IMR-90 (cell line): Measurements from ENCODE around the gene GRIA3. TPM values are rescaled to one million over a fixed set of nuclear protein-coding genes. Genes with fewer than 3 reads are reported as not detected.

Experiments used
- ATAC-seq: fragments of 200-7000 bp; cut with Tn5 transposase; 2 replicates; pipeline ENCODE4 v1.9.1; 2020; ENCODE audit warnings: low read depth, mild to moderate bottlenecking, moderate library complexity
- BruUV-seq: library from RNA; stranded (reverse); fragments of 400-500 nt; replicated peaks from 2 replicates; lab custom pipeline; 2021; lab: Mats Ljungman, UMichigan
- CTCF ChIA-PET: fragments of 300-600 bp; formaldehyde crosslinking; extraction: SDS; loops from one replicate; lab custom pipeline; 2021; ENCODE audit warnings: antibody characterized with exemption; lab: Yijun Ruan, JAX
- POLR2A ChIA-PET: fragments of 300-600 bp; sonication (Branson Sonifier 250); formaldehyde crosslinking; loops from one replicate; lab custom pipeline; 2022; ENCODE audit warnings: antibody characterized with exemption; ENCODE audit not compliant: unreplicated experiment; lab: Charles Lee
- DNase-seq: peaks from one replicate; pipeline ENCODE4 v3.0.0; 2013
- H2AFZ ChIP-seq: replicated peaks from 2 replicates; pipeline ENCODE3; 2013; ENCODE audit warnings: low read length, mild to moderate bottlenecking; ENCODE audit not compliant: poor library complexity
- H2AK5ac ChIP-seq: 2 replicates; pipeline ENCODE4 v1.6.1; 2013; ENCODE audit warnings: low read depth, low read length, inconsistent platforms
- H2AK9ac ChIP-seq: replicated peaks from 2 replicates; pipeline ENCODE3; 2013; ENCODE audit warnings: mild to moderate bottlenecking, low read depth, low read length, moderate library complexity; ENCODE audit not compliant: poor library complexity
- H2BK120ac ChIP-seq: 2 replicates; pipeline ENCODE4 v1.6.1; 2013; ENCODE audit warnings: low read depth, low read length, inconsistent platforms
- H2BK15ac ChIP-seq: 3 replicates; pipeline ENCODE4 v1.6.1; 2013; ENCODE audit warnings: low read depth, low read length, inconsistent platforms
- H2BK20ac ChIP-seq: 2 replicates; pipeline ENCODE4 v1.6.1; 2013; ENCODE audit warnings: low read depth, mild to moderate bottlenecking, inconsistent platforms, low read length, moderate library complexity
- H2BK5ac ChIP-seq: 2 replicates; pipeline ENCODE4 v1.6.1; 2013; ENCODE audit warnings: mild to moderate bottlenecking, low read depth, low read length, inconsistent platforms; ENCODE audit not compliant: poor library complexity, severe bottlenecking
- H3K14ac ChIP-seq: replicated peaks from 2 replicates; pipeline ENCODE4 v1.6.1; 2013; ENCODE audit warnings: low read depth, low read length, inconsistent platforms
- H3K18ac ChIP-seq: 2 replicates; pipeline ENCODE4 v1.6.1; 2013; ENCODE audit warnings: low read depth, low read length, control low read depth
- H3K23ac ChIP-seq: 2 replicates; pipeline ENCODE4 v1.6.1; 2013; ENCODE audit warnings: low read depth, low read length, inconsistent platforms
- H3K27ac ChIP-seq: 2 replicates; pipeline ENCODE4 v1.5.1; 2013; ENCODE audit warnings: mild to moderate bottlenecking, control low read depth, low read length; ENCODE audit not compliant: insufficient read depth
- H3K27me3 ChIP-seq: 2 replicates; pipeline ENCODE4 v1.6.1; 2013; ENCODE audit warnings: low read length; ENCODE audit not compliant: control insufficient read depth, insufficient read depth
- H3K36me3 ChIP-seq: 2 replicates; pipeline ENCODE4 v1.6.1; 2013; ENCODE audit warnings: low read length, mixed read lengths; ENCODE audit not compliant: control insufficient read depth, insufficient read depth
- H3K4ac ChIP-seq: 2 replicates; pipeline ENCODE4 v1.6.1; 2013; ENCODE audit warnings: low read depth, low read length, inconsistent platforms
- H3K4me1 ChIP-seq: 2 replicates; pipeline ENCODE4 v1.6.1; 2013; ENCODE audit warnings: low read length, mixed read lengths; ENCODE audit not compliant: control insufficient read depth, insufficient read depth
- H3K4me2 ChIP-seq: 2 replicates; pipeline ENCODE4 v1.6.1; 2013; ENCODE audit warnings: low read depth, mild to moderate bottlenecking, control low read depth, low read length, moderate library complexity
- H3K4me3 ChIP-seq: 2 replicates; pipeline ENCODE4 v1.5.1; 2013; ENCODE audit warnings: low read depth, mild to moderate bottlenecking, control low read depth, low read length, moderate library complexity; ENCODE audit not compliant: insufficient read depth
- H3K56ac ChIP-seq: 2 replicates; pipeline ENCODE4 v1.6.1; 2013; ENCODE audit warnings: low read length, inconsistent platforms; ENCODE audit not compliant: insufficient read depth; ENCODE audit errors: extremely low read depth
- H3K79me1 ChIP-seq, 2 experiments: 2 replicates each; pipeline ENCODE4 v1.6.1; 2013; ENCODE audit warnings: low read length in 2 of 2, inconsistent platforms in 1 of 2, low read depth in 1 of 2
- H3K9ac ChIP-seq: 2 replicates; pipeline ENCODE4 v1.6.1; 2013; ENCODE audit warnings: low read depth, low read length, control low read depth
- H3K9me1 ChIP-seq: 2 replicates; pipeline ENCODE4 v1.6.1; 2013; ENCODE audit warnings: low read length, inconsistent platforms; ENCODE audit not compliant: insufficient read depth
- H3K9me3 ChIP-seq: 2 replicates; pipeline ENCODE4 v1.6.1; 2013; ENCODE audit warnings: low read length; ENCODE audit not compliant: control insufficient read depth, insufficient read depth
- H4K20me1 ChIP-seq: 2 replicates; pipeline ENCODE4 v1.6.1; 2013; ENCODE audit warnings: low read length, inconsistent platforms; ENCODE audit not compliant: insufficient read depth
- H4K5ac ChIP-seq: 2 replicates; pipeline ENCODE4 v1.6.1; 2013; ENCODE audit warnings: mild to moderate bottlenecking, low read depth, low read length, control low read depth
- H4K8ac ChIP-seq, 2 experiments: 2 replicates each; pipeline ENCODE4 v1.6.1; 2013; ENCODE audit warnings: low read depth in 2 of 2, low read length in 2 of 2, control low read depth in 1 of 2, inconsistent platforms in 1 of 2
- H4K91ac ChIP-seq: 2 replicates; pipeline ENCODE4 v1.6.1; 2013; ENCODE audit warnings: low read depth, low read length, inconsistent platforms; ENCODE audit not compliant: insufficient read depth
- BHLHE40 ChIP-seq: fragments of 150-350 bp; IDR thresholded peaks from 2 replicates; pipeline ENCODE4 v1.6.1; 2016; ENCODE audit warnings: mild to moderate bottlenecking, low read depth, low read length
- CHD1 ChIP-seq: IDR thresholded peaks from 2 replicates; pipeline ENCODE4 v1.6.1; 2012; ENCODE audit warnings: low read depth, low read length, improper control_type of control experiment
- RAD21 ChIP-seq: IDR thresholded peaks from 2 replicates; pipeline ENCODE4 v1.6.1; 2012; ENCODE audit warnings: low read length, improper control_type of control experiment
- RCOR1 ChIP-seq: IDR thresholded peaks from 2 replicates; pipeline ENCODE4 v1.6.1; 2012; ENCODE audit warnings: mild to moderate bottlenecking, low read length, improper control_type of control experiment; ENCODE audit not compliant: insufficient replicate concordance
- WGBS, 2 experiments: methylation state at CpG; one replicate each; pipeline versions ENCODE4 v1.1.5 to v1.1.7; 2013; ENCODE audit warnings: missing lambda C conversion rate in 2 of 2; ENCODE audit not compliant: insufficient read length in 1 of 2; ENCODE audit errors: extremely low coverage in 2 of 2; 5-methylcytosine and 5-hydroxymethylcytosine counted together
- dilution Hi-C: fragments of 300-500 bp; cut with HindIII; formaldehyde crosslinking; loops from one replicate; pipeline ENCODE4 v1.14.3; 2018; ENCODE audit warnings: low sequenced_read_pairs; ENCODE audit not compliant: unreplicated experiment
- in situ Hi-C: fragments of 300-500 bp; cut with MboI; formaldehyde crosslinking; loops from 3 replicates; pipeline ENCODE4 v1.14.3; 2019; ENCODE audit warnings: low sequenced_read_pairs, inconsistent platforms, mixed read lengths
- intact Hi-C: fragments of 100-400 bp; cut with micrococcal nuclease; formaldehyde crosslinking; loops from 2 replicates; pipeline ENCODE4 v1.10.0; 2022
- polyA plus RNA-seq, 3 experiments: library from polyadenylated mRNA; depleted of rRNA; stranded (reverse); fragments of >200 nt; gene quantifications; 2 replicates each; pipeline ENCODE4 v1.2.3, GENCODE V29; 2012; ENCODE audit warnings: low replicate concordance in 1 of 3
- total RNA-seq: library from RNA; depleted of rRNA; stranded (reverse); fragments of >200 nt; gene quantifications from 2 replicates; pipeline ENCODE4 v1.2.3, GENCODE V29; 2012
- TF ChIP-seq, protein P1 (sequence below): fragments of 150-350 bp; IDR thresholded peaks from 2 replicates; pipeline ENCODE4 v1.6.1; 2016; ENCODE audit warnings: low read depth, mild to moderate bottlenecking, low read length, moderate library complexity, borderline replicate concordance

The GRIA3 gene
- total and polyA plus RNA-seq, 2 of the 4 experiments (the other 2 are of a cell fraction) = not detected

DNA sequence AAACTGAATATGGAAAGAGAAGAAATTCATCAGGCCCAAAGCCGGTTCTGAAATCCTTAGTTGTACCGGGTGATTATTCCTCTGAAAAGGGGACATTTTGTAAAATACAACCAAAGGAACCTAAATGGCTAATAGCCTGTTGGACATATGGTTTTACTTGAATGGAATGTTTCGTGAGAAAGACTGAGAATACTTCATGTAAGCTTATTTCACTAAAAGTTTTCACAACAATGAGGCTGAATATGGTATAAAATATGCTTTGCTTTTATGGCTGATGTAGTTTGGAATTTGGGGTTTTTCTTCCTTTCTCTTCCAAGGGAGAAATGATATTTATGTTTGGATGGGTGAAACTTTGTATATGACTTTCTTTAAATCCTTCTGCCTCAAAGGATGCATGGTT is 2.7 kb downstream of the GRIA3 start:
- BruUV-seq = no TSS peak
- Histone ChIP-seq H3K9me3 (no peaks in the 10 kb centered on the region), H3K27ac (no peak overlapping the region), H4K91ac (no peak overlapping the region), H2BK15ac (no peak overlapping the region), H4K8ac (no peak overlapping the region), H3K4me3 (no peak overlapping the region), H2AK5ac (no peak overlapping the region), H3K9ac (no peak overlapping the region), H3K4ac (no peak overlapping the region), H3K79me1 (no peaks in the 10 kb centered on the region), H3K18ac (no peak overlapping the region), H3K23ac (no peak overlapping the region), H3K36me3 (no peaks in the 10 kb centered on the region), H3K4me1 (no peaks in the 10 kb centered on the region), H4K20me1 (no peaks in the 10 kb centered on the region), H2AFZ (no peak overlapping the region), H3K4me2 (no peak overlapping the region), H3K56ac (no peak overlapping the region), H3K27me3 (no peaks in the 10 kb centered on the region), H2BK120ac (no peak overlapping the region), H2BK20ac (no peak overlapping the region), H3K9me1 (no peaks in the 10 kb centered on the region), H2AK9ac (no peak overlapping the region), H3K14ac (no peak overlapping the region), H2BK5ac (no peak overlapping the region), H4K5ac (no peak overlapping the region)
- TF ChIP-seq CHD1 = no peak
- no peak for TF ChIP-seq BHLHE40
- TF ChIP-seq, protein P1, sequence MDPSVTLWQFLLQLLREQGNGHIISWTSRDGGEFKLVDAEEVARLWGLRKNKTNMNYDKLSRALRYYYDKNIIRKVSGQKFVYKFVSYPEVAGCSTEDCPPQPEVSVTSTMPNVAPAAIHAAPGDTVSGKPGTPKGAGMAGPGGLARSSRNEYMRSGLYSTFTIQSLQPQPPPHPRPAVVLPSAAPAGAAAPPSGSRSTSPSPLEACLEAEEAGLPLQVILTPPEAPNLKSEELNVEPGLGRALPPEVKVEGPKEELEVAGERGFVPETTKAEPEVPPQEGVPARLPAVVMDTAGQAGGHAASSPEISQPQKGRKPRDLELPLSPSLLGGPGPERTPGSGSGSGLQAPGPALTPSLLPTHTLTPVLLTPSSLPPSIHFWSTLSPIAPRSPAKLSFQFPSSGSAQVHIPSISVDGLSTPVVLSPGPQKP = no peak
- TF ChIP-seq RAD21 = no peak
- no peak for TF ChIP-seq RCOR1
- ATAC-seq (no peak), DNase-seq (no peak)
- ChIA-PET POLR2A (no interaction called here), CTCF (interaction anchor here (0.6 kb wide), 1 partner anchor 62 kb away, joined by 3 read pairs; no protein-coding TSS in a partner anchor)
- dilution Hi-C loops = no loop called here
- intact Hi-C loops = no loop called here
- in situ Hi-C loops = no loop called here
- WGBS, 2 experiments = 40% methylated on average over 1 of the region's 3 CpGs; no CpG with 5 or more reads in 1 of the 2 experiments
